H9 (cell line): Measurements from ENCODE around the gene CDC20. TPM values are rescaled to one million over a fixed set of nuclear protein-coding genes. Genes with fewer than 3 reads are reported as not detected.

Source experiments
- DNase-seq: peaks from one replicate; pipeline ENCODE4 v3.0.0-alpha.2; 2017
- H2AFZ ChIP-seq: one replicate; pipeline ENCODE4 v1.6.1; 2013; ENCODE audit warnings: mild to moderate bottlenecking, low read length, control low read depth, moderate library complexity
- H2AK5ac ChIP-seq: 2 replicates; pipeline ENCODE4 v1.6.1; 2013; ENCODE audit warnings: low read length, control low read depth, mixed read lengths; ENCODE audit not compliant: insufficient read length
- H2BK120ac ChIP-seq: one replicate; pipeline ENCODE4 v1.6.1; 2013; ENCODE audit warnings: low read depth, mild to moderate bottlenecking, low read length, control low read depth, inconsistent platforms; ENCODE audit not compliant: poor library complexity, severe bottlenecking
- H2BK12ac ChIP-seq: 2 replicates; pipeline ENCODE4 v1.6.1; 2013; ENCODE audit warnings: low read length, control low read depth, mixed read lengths, low read depth; ENCODE audit not compliant: insufficient read length
- H2BK15ac ChIP-seq: 2 replicates; pipeline ENCODE4 v1.6.1; 2013; ENCODE audit warnings: low read depth, low read length, control low read depth
- H2BK20ac ChIP-seq: one replicate; pipeline ENCODE4 v1.6.1; 2013; ENCODE audit warnings: low read depth, mild to moderate bottlenecking, low read length, control low read depth, inconsistent platforms; ENCODE audit not compliant: poor library complexity, severe bottlenecking
- H2BK5ac ChIP-seq: 2 replicates; pipeline ENCODE4 v1.6.1; 2013; ENCODE audit warnings: low read length, control low read depth, mixed read lengths; ENCODE audit not compliant: insufficient read length
- H3K14ac ChIP-seq: 2 replicates; pipeline ENCODE4 v1.6.1; 2013; ENCODE audit warnings: low read length, control low read depth; ENCODE audit not compliant: insufficient read depth
- H3K18ac ChIP-seq: 2 replicates; pipeline ENCODE4 v1.6.1; 2013; ENCODE audit warnings: low read depth, mild to moderate bottlenecking, mixed read lengths, low read length, control low read depth; ENCODE audit not compliant: insufficient read length
- H3K23ac ChIP-seq: 2 replicates; pipeline ENCODE4 v1.6.1; 2013; ENCODE audit warnings: low read length, control low read depth, mixed read lengths, low read depth; ENCODE audit not compliant: insufficient read length
- H3K23me2 ChIP-seq: 2 replicates; pipeline ENCODE4 v1.6.1; 2013; ENCODE audit warnings: low read depth, mild to moderate bottlenecking, mixed read lengths, low read length, control low read depth; ENCODE audit not compliant: insufficient read length, poor library complexity, severe bottlenecking
- H3K27ac ChIP-seq: 2 replicates; pipeline ENCODE4 v1.5.1; 2013; ENCODE audit warnings: low read length, control low read depth, mixed read lengths, low read depth; ENCODE audit not compliant: insufficient read length
- H3K27me3 ChIP-seq: 2 replicates; pipeline ENCODE4 v1.6.1; 2013; ENCODE audit warnings: low read length, control low read depth, inconsistent platforms; ENCODE audit not compliant: insufficient read depth
- H3K4ac ChIP-seq: 2 replicates; pipeline ENCODE4 v1.6.1; 2013; ENCODE audit warnings: low read depth, mild to moderate bottlenecking, control low read depth, inconsistent platforms, low read length, moderate library complexity
- H3K4me1 ChIP-seq: 2 replicates; pipeline ENCODE4 v1.6.1; 2013; ENCODE audit warnings: low read length, control low read depth, inconsistent platforms; ENCODE audit not compliant: insufficient read depth
- H3K4me2 ChIP-seq: 2 replicates; pipeline ENCODE4 v1.6.1; 2013; ENCODE audit warnings: low read length, control low read depth, mixed read lengths; ENCODE audit not compliant: insufficient read length, insufficient read depth
- H3K56ac ChIP-seq: 2 replicates; pipeline ENCODE4 v1.6.1; 2013; ENCODE audit warnings: low read depth, mild to moderate bottlenecking, mixed read lengths, low read length, control low read depth; ENCODE audit not compliant: insufficient read length
- H3K79me1 ChIP-seq: 2 replicates; pipeline ENCODE4 v1.6.1; 2013; ENCODE audit warnings: low read depth, mild to moderate bottlenecking, moderate library complexity, low read length, control low read depth, inconsistent platforms; ENCODE audit not compliant: insufficient read depth, poor library complexity, severe bottlenecking
- H3K79me2 ChIP-seq: 2 replicates; pipeline ENCODE4 v1.6.1; 2013; ENCODE audit warnings: low read length, control low read depth, inconsistent platforms; ENCODE audit not compliant: insufficient read depth
- H3K9ac ChIP-seq: 2 replicates; pipeline ENCODE4 v1.6.1; 2013; ENCODE audit warnings: low read length, control low read depth, mixed read lengths; ENCODE audit not compliant: insufficient read length; ENCODE audit errors: extremely low read depth
- H3K9me3 ChIP-seq: one replicate; pipeline ENCODE4 v1.6.1; 2013; ENCODE audit warnings: low read depth, low read length, inconsistent platforms; ENCODE audit not compliant: control insufficient read depth
- H3T11ph ChIP-seq: one replicate; pipeline ENCODE4 v1.6.1; 2013; ENCODE audit warnings: mild to moderate bottlenecking, low read length, control low read depth, inconsistent platforms
- H4K20me1 ChIP-seq: one replicate; pipeline ENCODE4 v1.6.1; 2013; ENCODE audit not compliant: control insufficient read depth, insufficient read length, insufficient read depth
- H4K5ac ChIP-seq: 2 replicates; pipeline ENCODE4 v1.6.1; 2013; ENCODE audit warnings: low read depth, mild to moderate bottlenecking, mixed read lengths, low read length, control low read depth; ENCODE audit not compliant: insufficient read length
- H4K8ac ChIP-seq: replicated peaks from 2 replicates; pipeline ENCODE4 v1.6.1; 2013; ENCODE audit warnings: low read length, control low read depth, mixed read lengths, low read depth; ENCODE audit not compliant: insufficient read length
- H4K91ac ChIP-seq: 2 replicates; pipeline ENCODE4 v1.6.1; 2013; ENCODE audit warnings: low read depth, mild to moderate bottlenecking, moderate library complexity, mixed read lengths, low read length, control low read depth; ENCODE audit not compliant: insufficient read length
- H3K27ac Mint-ChIP-seq, 3 experiments: 2 replicates in 2 of 3; 3 replicates in 1 of 3; pipeline ENCODE4 v1.8.0; 2020 to 2021; ENCODE audit warnings: mixed read lengths in 3 of 3, mild to moderate bottlenecking in 1 of 3, moderate library complexity in 1 of 3
- H3K27me3 Mint-ChIP-seq: 2 replicates; pipeline ENCODE4 v1.8.0; 2021; ENCODE audit warnings: low read depth, mild to moderate bottlenecking, moderate library complexity, mixed read lengths
- H3K36me3 Mint-ChIP-seq, 3 experiments: 2 replicates in 2 of 3; 3 replicates in 1 of 3; pipeline ENCODE4 v1.8.0; 2020 to 2021; ENCODE audit warnings: low read depth in 3 of 3, mixed read lengths in 3 of 3; ENCODE audit not compliant: insufficient read depth in 1 of 3
- H3K4me1 Mint-ChIP-seq, 2 experiments: 2 replicates each; pipeline ENCODE4 v1.8.0; 2020; ENCODE audit warnings: mixed read lengths in 2 of 2
- H3K4me3 Mint-ChIP-seq, 2 experiments: 2 replicates in 1 of 2; 3 replicates in 1 of 2; pipeline ENCODE4 v1.8.0; 2020 to 2021; ENCODE audit warnings: mild to moderate bottlenecking in 2 of 2, mixed read lengths in 2 of 2, moderate library complexity in 1 of 2
- H3K9me3 Mint-ChIP-seq, 2 experiments: 2 replicates in 1 of 2; 3 replicates in 1 of 2; pipeline ENCODE4 v1.8.0; 2020; ENCODE audit warnings: mild to moderate bottlenecking in 2 of 2, mixed read lengths in 2 of 2, moderate library complexity in 1 of 2
- CTCF ChIP-seq: fragments of 200-600 bp; sonication (generic); conservative IDR thresholded peaks from 3 replicates; pipeline ENCODE4 v1.8.0; 2021; ENCODE audit warnings: antibody characterized with exemption, mild to moderate bottlenecking
- WGBS: extraction: QIAGEN DNeasy Blood & Tissue Kit; methylation state at CpG from one replicate; pipeline ENCODE4 v1.1.7; 2013; ENCODE audit warnings: missing lambda C conversion rate, low lambda C conversion rate, mixed read lengths; ENCODE audit not compliant: insufficient read length; ENCODE audit errors: extremely low coverage; 5-methylcytosine and 5-hydroxymethylcytosine counted together
- total RNA-seq: library from RNA; stranded (reverse); gene quantifications from 2 replicates; pipeline ENCODE4 v1.2.1, GENCODE V29; 2021

The CDC20 gene
- total RNA-seq, 1 experiment from 2014 or later: 246 TPM

GRCh38 chr1:43317817-43318471, 40.8 kb upstream of the CDC20 start:
- no peak overlapping the region for H3T11ph ChIP-seq
- no peak overlapping the region for H3K4ac ChIP-seq
- no peaks in the 10 kb centered on the region for H4K20me1 ChIP-seq
- H3K4me1 ChIP-seq: no peaks in the 10 kb centered on the region
- H4K5ac ChIP-seq: no peak overlapping the region
- Mint-ChIP-seq H3K36me3 (no peaks in the 10 kb centered on the region), H3K9me3 (no peaks in the 10 kb centered on the region), H3K4me3 (no peak overlapping the region), H3K27ac (no peak overlapping the region), H3K4me1 (peaks cover 7 to 11% of the 10 kb centered on the region in 2 experiments), H3K27me3 (no peaks in the 10 kb centered on the region; the same call in none of the 2 replicates)
- H3K27me3 ChIP-seq: no peaks in the 10 kb centered on the region
- no peak overlapping the region for H4K91ac ChIP-seq
- no peak overlapping the region for H2BK15ac ChIP-seq
- H3K9ac ChIP-seq: no peak overlapping the region
- no peak overlapping the region for H2BK120ac ChIP-seq
- no peak overlapping the region for H3K56ac ChIP-seq
- no peak for DNase-seq
- H2AFZ ChIP-seq: no peak overlapping the region
- H3K18ac ChIP-seq: no peak overlapping the region
- TF ChIP-seq CTCF: no peak
- no peak overlapping the region for H2BK5ac ChIP-seq
- no peaks in the 10 kb centered on the region for H3K79me1 ChIP-seq
- H3K27ac ChIP-seq: no peak overlapping the region
- no peak overlapping the region for H3K4me2 ChIP-seq
- no CpG with 5 or more reads among the region's 15 CpGs for WGBS
- no peak overlapping the region for H3K23ac ChIP-seq
- H3K14ac ChIP-seq: no peak overlapping the region
- no peaks in the 10 kb centered on the region for H3K9me3 ChIP-seq
- H2AK5ac ChIP-seq: no peak overlapping the region
- H3K79me2 ChIP-seq: no peaks in the 10 kb centered on the region
- H3K23me2 ChIP-seq: no peaks in the 10 kb centered on the region
- no peak overlapping the region for H2BK12ac ChIP-seq
- no peak overlapping the region for H4K8ac ChIP-seq
- no peak overlapping the region for H2BK20ac ChIP-seq
